ENCODE measurements around the gene DENND5A.

DNA sequence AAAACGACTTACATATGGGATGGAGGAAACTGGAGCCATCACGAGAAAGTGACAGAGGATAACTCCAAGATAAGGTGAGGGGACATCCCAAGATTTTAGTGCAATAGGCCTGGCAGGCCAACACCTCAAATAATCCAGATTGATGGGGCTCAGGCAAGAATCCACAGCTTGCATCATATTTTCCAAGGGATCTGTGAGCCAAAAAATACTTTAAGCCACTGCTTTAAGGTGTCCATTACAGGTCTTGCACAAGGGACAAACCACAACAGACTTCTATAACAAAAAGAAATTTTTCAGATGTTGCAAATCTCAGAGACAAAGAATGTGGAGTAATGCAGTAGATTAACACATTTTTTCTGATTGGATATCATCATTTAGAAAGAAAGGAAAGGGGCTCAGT, 45.6 kb downstream of the DENND5A start:
- no peak for TF ChIP-seq SP1 (IDR thresholded peaks at IDR 0.05)
- TF ChIP-seq, protein P1, sequence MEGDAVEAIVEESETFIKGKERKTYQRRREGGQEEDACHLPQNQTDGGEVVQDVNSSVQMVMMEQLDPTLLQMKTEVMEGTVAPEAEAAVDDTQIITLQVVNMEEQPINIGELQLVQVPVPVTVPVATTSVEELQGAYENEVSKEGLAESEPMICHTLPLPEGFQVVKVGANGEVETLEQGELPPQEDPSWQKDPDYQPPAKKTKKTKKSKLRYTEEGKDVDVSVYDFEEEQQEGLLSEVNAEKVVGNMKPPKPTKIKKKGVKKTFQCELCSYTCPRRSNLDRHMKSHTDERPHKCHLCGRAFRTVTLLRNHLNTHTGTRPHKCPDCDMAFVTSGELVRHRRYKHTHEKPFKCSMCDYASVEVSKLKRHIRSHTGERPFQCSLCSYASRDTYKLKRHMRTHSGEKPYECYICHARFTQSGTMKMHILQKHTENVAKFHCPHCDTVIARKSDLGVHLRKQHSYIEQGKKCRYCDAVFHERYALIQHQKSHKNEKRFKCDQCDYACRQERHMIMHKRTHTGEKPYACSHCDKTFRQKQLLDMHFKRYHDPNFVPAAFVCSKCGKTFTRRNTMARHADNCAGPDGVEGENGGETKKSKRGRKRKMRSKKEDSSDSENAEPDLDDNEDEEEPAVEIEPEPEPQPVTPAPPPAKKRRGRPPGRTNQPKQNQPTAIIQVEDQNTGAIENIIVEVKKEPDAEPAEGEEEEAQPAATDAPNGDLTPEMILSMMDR (IDR thresholded peaks at IDR 0.05; ENCODE audit: low read depth, low read length, missing input control), result no peak
- no peak for TF ChIP-seq TAF1 (conservative IDR thresholded peaks at IDR 0.05)
- no peak for TF ChIP-seq RAD21 (IDR thresholded peaks at IDR 0.05)
- no peak for TF ChIP-seq YY1 (IDR thresholded peaks at IDR 0.05)

Data from liver (tissue), 3 donors.